AG04450 (cell line): ENCODE results near the gene POU2AF2. TPM values are rescaled to one million over a fixed set of nuclear protein-coding genes. Genes with fewer than 3 reads are reported as not detected.
"Not testable (repeated sequence)": the region's sequence is repeated elsewhere in the genome, so short reads cannot be mapped to it uniquely, and the experiment has no call there.

Experiments
- CTCF ChIA-PET: fragments of 300-600, 350-600 bp; formaldehyde crosslinking; extraction: SDS; loops from one replicate; lab custom pipeline; 2022; ENCODE audit warnings: antibody characterized with exemption, inconsistent platforms; lab: Charles Lee
- POLR2A ChIA-PET: fragments of 350-600 bp; formaldehyde crosslinking; extraction: SDS; loops from one replicate; lab custom pipeline; 2021; ENCODE audit warnings: antibody characterized with exemption, inconsistent platforms; lab: Yijun Ruan, JAX
- DNase-seq: peaks from one replicate; pipeline ENCODE4 v3.0.0-alpha.2; 2011; ENCODE audit warnings: low read depth, low spot score
- H3K27ac ChIP-seq: one replicate; pipeline ENCODE4 v1.5.1; 2012; ENCODE audit warnings: low read depth, low read length, control low read depth
- H3K27me3 ChIP-seq: one replicate; pipeline ENCODE4 v1.6.0; 2012; ENCODE audit warnings: low read length; ENCODE audit not compliant: control insufficient read depth, insufficient read depth
- H3K4me3 ChIP-seq: 2 replicates; pipeline ENCODE4 v1.5.1; 2011; ENCODE audit warnings: mild to moderate bottlenecking, low read depth, low read length, control low read depth
- H3K9me3 ChIP-seq: 2 replicates; pipeline ENCODE4 v1.5.1; 2012; ENCODE audit warnings: low read length; ENCODE audit not compliant: control insufficient read depth, insufficient read depth
- CTCF ChIP-seq: IDR thresholded peaks from 2 replicates; pipeline ENCODE4 v1.5.1; 2011; ENCODE audit warnings: low read depth, low read length, control low read depth, inconsistent platforms
- polyA plus RNA-seq: library from polyadenylated mRNA; depleted of rRNA; stranded (reverse); fragments of >200 nt; gene quantifications from 2 replicates; pipeline ENCODE4 v1.2.3, GENCODE V29; 2011

POU2AF2 gene
- polyA plus RNA-seq, 1 experiment = not detected

GRCh38 chr11:111285189-111286091 is 39.9 kb downstream of the POU2AF2 start:
- DNase-seq = no peak
- CTCF ChIA-PET = interaction anchor here (0.7 to 8.4 kb wide), 5 partner anchors 13 to 823 kb away, joined by 3 to 112 read pairs (median 17); partner anchors contain the start of gene POU2AF3
- H3K9me3 ChIP-seq = peaks cover 4% of the 10 kb centered on the region; the same call in 1 of the 2 replicates
- no peak overlapping the region for H3K27ac ChIP-seq
- POLR2A ChIA-PET = no interaction called here
- no peak overlapping the region for H3K4me3 ChIP-seq
- no peak for TF ChIP-seq CTCF
- H3K27me3 ChIP-seq = peaks cover 6% of the 10 kb centered on the region

- Histone ChIP-seq H3K9me3 (no peaks in the 10 kb centered on the region), H3K27ac (no peak overlapping the region), H3K4me3 (no peak overlapping the region), H3K27me3 (peaks cover 10% of the 10 kb centered on the region)
- no peak for TF ChIP-seq CTCF
- ChIA-PET POLR2A (no interaction called here), CTCF (interaction anchor here (0.6 to 2.0 kb wide), 2 partner anchors 44 to 154 kb away, joined by 3 to 6 read pairs; no protein-coding TSS in a partner anchor)
- no peak for DNase-seq
Observed at GRCh38 chr11:111291764-111292163, 46.2 kb downstream of the POU2AF2 start.

GRCh38 chr11:111292408-111292807 is 46.9 kb downstream of the POU2AF2 start:
- CTCF ChIA-PET = interaction anchor here (0.6 kb wide), 1 partner anchor 45 kb away, joined by 3 read pairs; no protein-coding TSS in a partner anchor

GRCh38 chr11:111296196-111296595 is 50.7 kb downstream of the POU2AF2 start:
- no peak for DNase-seq
- Histone ChIP-seq H3K4me3 (no peak overlapping the region), H3K27ac (no peak overlapping the region), H3K27me3 (peaks cover 26% of the 10 kb centered on the region), H3K9me3 (no peaks in the 10 kb centered on the region)
- POLR2A ChIA-PET = no interaction called here
- no peak for TF ChIP-seq CTCF
- CTCF ChIA-PET = interaction anchor here (1.2 kb wide), 1 partner anchor 13 kb away, joined by 3 read pairs; no protein-coding TSS in a partner anchor

More at GRCh38 chr11:111292408-111292807, 46.9 kb downstream of the POU2AF2 start:
- H3K27me3 ChIP-seq, H3K27ac ChIP-seq, DNase-seq, H3K9me3 ChIP-seq, POLR2A ChIA-PET, H3K4me3 ChIP-seq: not testable (repeated sequence)

- Histone ChIP-seq H3K27ac (no peak overlapping the region), H3K27me3 (peaks cover 41% of the 10 kb centered on the region), H3K4me3 (no peak overlapping the region), H3K9me3 (no peaks in the 10 kb centered on the region)
- no peak for DNase-seq
- ChIA-PET POLR2A (no interaction called here), CTCF (interaction anchor here (0.5 to 2.4 kb wide), 3 partner anchors 13 to 126 kb away, joined by 3 to 6 read pairs (median 5); no protein-coding TSS in a partner anchor)
- TF ChIP-seq CTCF = no peak
Observed at GRCh38 chr11:111297696-111298095, 52.2 kb downstream of the POU2AF2 start.
